ENCODE results near the gene KPTN.

Gene KPTN

DNA sequence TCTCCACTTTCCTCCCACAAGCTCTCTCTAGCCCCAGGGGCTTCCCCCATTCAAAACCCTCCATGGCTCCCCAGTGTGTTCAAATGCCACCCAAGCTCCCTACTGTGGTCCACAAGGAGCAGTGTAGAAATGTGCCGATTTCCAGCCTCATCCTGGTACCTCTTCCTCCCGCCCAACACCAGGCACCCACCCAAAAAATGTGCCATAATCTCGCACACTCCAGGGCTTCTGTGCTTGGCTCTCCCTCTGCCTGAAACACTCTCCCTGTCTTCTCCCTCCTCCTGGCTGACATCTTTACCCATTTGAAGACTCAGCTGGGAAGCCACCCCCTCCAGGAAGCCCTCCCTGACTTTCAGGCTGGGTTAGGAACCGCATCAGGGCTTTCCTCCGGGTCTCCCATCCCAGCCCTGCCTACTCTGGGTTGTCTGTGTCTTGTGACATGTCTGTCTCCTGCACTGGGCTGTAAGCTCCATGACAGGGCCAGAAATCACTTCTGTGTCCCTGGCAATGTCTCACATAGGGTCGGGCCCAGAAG, 48.1 kb downstream of the KPTN start:
- FAIRE-seq (no peak), DNase-seq (ENCODE audit: insufficient read length, low spot score) (no peak)
- TF ChIP-seq, protein P1, sequence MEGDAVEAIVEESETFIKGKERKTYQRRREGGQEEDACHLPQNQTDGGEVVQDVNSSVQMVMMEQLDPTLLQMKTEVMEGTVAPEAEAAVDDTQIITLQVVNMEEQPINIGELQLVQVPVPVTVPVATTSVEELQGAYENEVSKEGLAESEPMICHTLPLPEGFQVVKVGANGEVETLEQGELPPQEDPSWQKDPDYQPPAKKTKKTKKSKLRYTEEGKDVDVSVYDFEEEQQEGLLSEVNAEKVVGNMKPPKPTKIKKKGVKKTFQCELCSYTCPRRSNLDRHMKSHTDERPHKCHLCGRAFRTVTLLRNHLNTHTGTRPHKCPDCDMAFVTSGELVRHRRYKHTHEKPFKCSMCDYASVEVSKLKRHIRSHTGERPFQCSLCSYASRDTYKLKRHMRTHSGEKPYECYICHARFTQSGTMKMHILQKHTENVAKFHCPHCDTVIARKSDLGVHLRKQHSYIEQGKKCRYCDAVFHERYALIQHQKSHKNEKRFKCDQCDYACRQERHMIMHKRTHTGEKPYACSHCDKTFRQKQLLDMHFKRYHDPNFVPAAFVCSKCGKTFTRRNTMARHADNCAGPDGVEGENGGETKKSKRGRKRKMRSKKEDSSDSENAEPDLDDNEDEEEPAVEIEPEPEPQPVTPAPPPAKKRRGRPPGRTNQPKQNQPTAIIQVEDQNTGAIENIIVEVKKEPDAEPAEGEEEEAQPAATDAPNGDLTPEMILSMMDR (IDR thresholded peaks at IDR 0.05; ENCODE audit: insufficient read depth, missing control alignments) = no peak

GRCh38 chr19:47435196-47435595, 48.8 kb downstream of the KPTN start:
- DNase-seq (ENCODE audit: insufficient read length, low spot score) (no peak), FAIRE-seq (no peak)
- TF ChIP-seq, protein P1 (IDR thresholded peaks at IDR 0.05; ENCODE audit: insufficient read depth, missing control alignments) = no peak

- FAIRE-seq = no peak
- no peak for DNase-seq (ENCODE audit: insufficient read length, low spot score)
- TF ChIP-seq, protein P1 (IDR thresholded peaks at IDR 0.05; ENCODE audit: insufficient read depth, missing control alignments) = no peak
Observed at GRCh38 chr19:47434088-47434487, 49.9 kb downstream of the KPTN start.

DNA sequence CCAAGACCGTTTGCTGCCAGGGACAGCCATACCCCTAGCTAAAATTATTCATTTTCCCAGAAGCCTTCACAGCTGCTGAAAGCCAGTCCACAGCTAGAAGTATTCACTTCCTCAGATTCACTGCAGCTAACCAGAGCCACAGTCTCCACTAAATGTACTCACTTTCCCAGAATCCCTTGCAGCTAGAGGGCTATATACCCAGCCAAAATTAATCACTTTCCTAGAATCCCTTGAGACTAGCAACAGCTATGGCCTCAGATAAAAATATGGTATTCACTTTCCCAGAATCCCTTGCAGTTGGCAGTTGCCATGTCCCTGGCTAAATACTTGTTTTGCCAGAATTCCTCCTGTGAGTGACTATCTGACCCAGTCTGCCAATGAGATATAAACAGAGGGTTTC, 50.9 kb downstream of the KPTN start:
- DNase-seq (ENCODE audit: insufficient read length, low spot score) (no peak), FAIRE-seq (no peak)
- TF ChIP-seq, protein P1 (IDR thresholded peaks at IDR 0.05; ENCODE audit: insufficient read depth, missing control alignments) = no peak

- TF ChIP-seq, protein P1 (IDR thresholded peaks at IDR 0.05; ENCODE audit: insufficient read depth, missing control alignments) = no peak
- FAIRE-seq = no peak
- no peak for DNase-seq (ENCODE audit: insufficient read length, low spot score)
Observed at GRCh38 chr19:47432499-47432898, 51.5 kb downstream of the KPTN start.

DNA sequence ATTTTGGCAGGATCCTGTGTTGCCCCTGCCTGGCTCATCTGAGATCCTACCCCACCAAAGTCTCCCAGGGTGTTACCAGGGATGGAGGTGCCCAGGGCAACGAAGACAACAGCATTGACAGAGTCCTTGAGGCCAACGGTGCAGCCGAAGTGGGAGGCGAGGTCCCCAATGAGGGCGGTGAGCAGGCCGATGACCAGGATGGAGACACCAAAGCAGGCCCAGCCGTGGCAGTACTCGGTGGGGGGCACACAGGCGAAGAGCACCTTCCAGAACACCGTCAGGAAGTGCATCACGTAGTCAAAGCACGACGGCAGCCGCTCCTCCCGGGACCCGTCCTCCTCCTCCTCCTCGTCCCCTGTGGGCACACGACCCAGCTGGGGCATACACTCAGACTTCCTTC, 51.9 kb downstream of the KPTN start:
- FAIRE-seq (no peak), DNase-seq (ENCODE audit: insufficient read length, low spot score) (no peak)
- TF ChIP-seq, protein P1 (IDR thresholded peaks at IDR 0.05; ENCODE audit: insufficient read depth, missing control alignments) = no peak

- TF ChIP-seq, protein P1 (IDR thresholded peaks at IDR 0.05; ENCODE audit: insufficient read depth, missing control alignments) = no peak
- FAIRE-seq (no peak), DNase-seq (ENCODE audit: insufficient read length, low spot score) (no peak)
Observed at GRCh38 chr19:47430041-47430802, 53.8 kb downstream of the KPTN start.

Measured in D721Med (cell line).